ENCODE results near the gene TM9SF4. TPM values are rescaled to one million over a fixed set of nuclear protein-coding genes. Genes with fewer than 3 reads are reported as not detected.

TM9SF4 gene
- total and polyA plus RNA-seq, 2 of the 8 experiments (the other 6 are each of a cell fraction or from before 2014, with no cell fraction given), result 38.4 to 68.7 TPM

- TF ChIP-seq CHD7 (IDR thresholded peaks at IDR 0.05; ENCODE audit: insufficient replicate concordance, low read length) (no peak), EZH2 (IDR thresholded peaks at IDR 0.05; ENCODE audit: low read depth, low read length, severe bottlenecking) (no peak), HDAC2 (IDR thresholded peaks at IDR 0.05; ENCODE audit: borderline replicate concordance in 1 of 2, low read depth in 2 of 2, low read length in 2 of 2) (no peak), MAFK (IDR thresholded peaks at IDR 0.05; ENCODE audit: low read depth, low read length) (no peak), HDAC6 (IDR thresholded peaks at IDR 0.05; ENCODE audit: low read depth, low read length) (no peak), SUZ12 (IDR thresholded peaks at IDR 0.05; ENCODE audit: low read length) (no peak), CBX5 (IDR thresholded peaks at IDR 0.05; ENCODE audit: low read depth, low read length) (no peak), TCF12 (IDR thresholded peaks at IDR 0.05; ENCODE audit: low read depth, low read length) (no peak)
Observed at GRCh38 chr20:32184961-32185603, 75.6 kb downstream of the TM9SF4 start (continued).

Data from H1 (cell line).